ENCODE data around the gene CCDC38. TPM values are rescaled to one million over a fixed set of nuclear protein-coding genes. Genes with fewer than 3 reads are reported as not detected.
"Not testable (repeated sequence)": the region's sequence is repeated elsewhere in the genome, so short reads cannot be mapped to it uniquely, and the experiment has no call there.

CCDC38 gene
- total RNA-seq, 4 donors from 2014 or later, result 0.17 TPM; not detected in 3

- peaks cover 10 to 18% (median 18%) of the 10 kb centered on the region in 4 donors for H3K36me3 ChIP-seq
- 58% methylated on average over 18 of the region's 18 CpGs for WGBS
- intact Hi-C loops (cut with DNase I), result no loop called here
- no peaks in the 10 kb centered on the region for H3K9me3 ChIP-seq
- no peak for TF ChIP-seq EP300 (IDR thresholded peaks at IDR 0.05)
- H3K27me3 ChIP-seq, result no peaks in the 10 kb centered on the region
- H3K27ac ChIP-seq (replicated peaks in 1 of 4), result no peak overlapping the region
- peaks cover 17 to 28% (median 24%) of the 10 kb centered on the region in 4 donors for H3K4me1 ChIP-seq
- no peak for DNase-seq (ENCODE audit: extremely low spot score)
- H3K4me3 ChIP-seq, result peak overlapping the region; percentile 66 to 85 (median 84)
These were observed 84.6 kb downstream of the CCDC38 start for GRCh38 chr12:95857799-95858198.

- no peak overlapping the region for H3K27ac ChIP-seq (replicated peaks in 1 of 4)
- no peaks in the 10 kb centered on the region for H3K9me3 ChIP-seq
- WGBS, result 98% methylated on average over 7 of the region's 7 CpGs
- H3K36me3 ChIP-seq, result peaks cover 3 to 12% (median 11%) of the 10 kb centered on the region in 4 donors
- intact Hi-C loops (cut with DNase I), result no loop called here
- no peak overlapping the region for H3K4me3 ChIP-seq
- no peaks in the 10 kb centered on the region for H3K27me3 ChIP-seq
- no peak for TF ChIP-seq EP300 (IDR thresholded peaks at IDR 0.05)
- no peak for TF ChIP-seq POLR2AphosphoS5 (IDR thresholded peaks at IDR 0.05)
- TF ChIP-seq POLR2A (IDR thresholded peaks at IDR 0.05; ENCODE audit: low read depth), result no peak
- TF ChIP-seq CTCF (IDR thresholded peaks at IDR 0.05), result no peak
- peaks cover 17 to 28% (median 24%) of the 10 kb centered on the region in 4 donors for H3K4me1 ChIP-seq
- no peak for DNase-seq (ENCODE audit: extremely low spot score)
These were observed 85.3 kb downstream of the CCDC38 start for GRCh38 chr12:95857156-95857555.

GRCh38 chr12:95852133-95852532, 90.3 kb downstream of the CCDC38 start:
- H3K4me3 ChIP-seq, result no peak overlapping the region
- TF ChIP-seq POLR2AphosphoS5 (IDR thresholded peaks at IDR 0.05) (no peak), POLR2A (IDR thresholded peaks at IDR 0.05; ENCODE audit: low read depth) (no peak)
- H3K9me3 ChIP-seq, result no peaks in the 10 kb centered on the region
- H3K36me3 ChIP-seq, result no peaks in the 10 kb centered on the region
- no peak for DNase-seq (ENCODE audit: extremely low spot score)
- intact Hi-C loops (cut with DNase I), result no loop called here
- no peak overlapping the region for H3K27ac ChIP-seq (replicated peaks in 1 of 4)
- no peaks in the 10 kb centered on the region for H3K4me1 ChIP-seq
- no peaks in the 10 kb centered on the region for H3K27me3 ChIP-seq
- WGBS, result 86% methylated on average over 4 of the region's 4 CpGs

- TF ChIP-seq POLR2A (IDR thresholded peaks at IDR 0.05; ENCODE audit: low read depth) (no peak), CTCF (IDR thresholded peaks at IDR 0.05) (no peak), POLR2AphosphoS5 (IDR thresholded peaks at IDR 0.05) (no peak)
- WGBS, result 88% methylated on average over 3 of the region's 3 CpGs
- H3K4me1 ChIP-seq, result no peaks in the 10 kb centered on the region
- intact Hi-C loops (cut with DNase I), result no loop called here
- DNase-seq (ENCODE audit: extremely low spot score), result no peak
- H3K36me3 ChIP-seq, result no peaks in the 10 kb centered on the region
- H3K9me3 ChIP-seq, result no peaks in the 10 kb centered on the region
- H3K27me3 ChIP-seq, result no peaks in the 10 kb centered on the region
- no peak overlapping the region for H3K27ac ChIP-seq (replicated peaks in 1 of 4)
- no peak overlapping the region for H3K4me3 ChIP-seq
These were observed 90.8 kb downstream of the CCDC38 start for GRCh38 chr12:95851606-95852005.

- Histone ChIP-seq H3K27me3 (peaks cover 0 to 6% (median 2%) of the 10 kb centered on the region in 4 donors), H3K4me1 (no peaks in the 10 kb centered on the region)
- WGBS, result 60% methylated on average over 8 of the region's 8 CpGs
These were observed 93.6 kb downstream of the CCDC38 start for GRCh38 chr12:95848575-95849388.

GRCh38 chr12:95842426-95842825, 100.0 kb downstream of the CCDC38 start:
- H3K27me3 ChIP-seq; intact Hi-C loops (cut with DNase I); DNase-seq (ENCODE audit: extremely low spot score); H3K9me3 ChIP-seq; H3K27ac ChIP-seq (replicated peaks in 1 of 4); H3K4me3 ChIP-seq; H3K36me3 ChIP-seq: not testable (repeated sequence)
- peaks cover 0 to 10% (median 8%) of the 10 kb centered on the region in 4 donors for H3K4me1 ChIP-seq
- WGBS, result 100% methylated on average over 2 of the region's 12 CpGs

More at GRCh38 chr12:95848575-95849388, 93.6 kb downstream of the CCDC38 start:
- intact Hi-C loops (cut with DNase I), result no loop called here
- no peak for DNase-seq (ENCODE audit: extremely low spot score)
- Histone ChIP-seq H3K4me3 (no peak overlapping the region), H3K27ac (replicated peaks in 1 of 4) (no peak overlapping the region), H3K36me3 (no peaks in the 10 kb centered on the region), H3K9me3 (no peaks in the 10 kb centered on the region)
- no peak for TF ChIP-seq POLR2A (IDR thresholded peaks at IDR 0.05; ENCODE audit: low read depth)
- TF ChIP-seq EP300 (IDR thresholded peaks at IDR 0.05), result no peak
- peak in 1 of 3 experiments; percentile 12 for TF ChIP-seq CTCF (IDR thresholded peaks at IDR 0.05)
- no peak for TF ChIP-seq POLR2AphosphoS5 (IDR thresholded peaks at IDR 0.05)
